NCI-H526 (cell line): ENCODE data around the gene BTBD6.

Experiments used
- DNase-seq, 2 experiments: peaks; one replicate each; lab custom pipeline; 2025; lab: John Stamatoyannopoulos, UW

The BTBD6 gene

GRCh38 chr14:105211086-105211757 lies 37.1 kb upstream of the BTBD6 start:
- no peak for DNase-seq

- no peak for DNase-seq
Measured at GRCh38 chr14:105211758-105212089, 36.6 kb upstream of the BTBD6 start.

- DNase-seq, result no peak
Measured at GRCh38 chr14:105212541-105213300, 35.6 kb upstream of the BTBD6 start.

- no peak for DNase-seq
Measured at GRCh38 chr14:105213361-105213760, 35.0 kb upstream of the BTBD6 start.

GRCh38 chr14:105214324-105214915 lies 33.9 kb upstream of the BTBD6 start:
- no peak for DNase-seq

- no peak for DNase-seq
Measured at GRCh38 chr14:105215602-105216001, 32.7 kb upstream of the BTBD6 start.

GRCh38 chr14:105216490-105217247 lies 31.7 kb upstream of the BTBD6 start:
- DNase-seq, result no peak

- no peak for DNase-seq
Measured at GRCh38 chr14:105217774-105218173, 30.6 kb upstream of the BTBD6 start.

GRCh38 chr14:105218611-105219010 lies 29.7 kb upstream of the BTBD6 start:
- DNase-seq, result no peak

GRCh38 chr14:105219043-105219612 lies 29.2 kb upstream of the BTBD6 start:
- DNase-seq, result no peak

GRCh38 chr14:105219753-105220152 lies 28.6 kb upstream of the BTBD6 start:
- no peak for DNase-seq

- no peak for DNase-seq
Measured at GRCh38 chr14:105220699-105221597, 27.4 kb upstream of the BTBD6 start.

GRCh38 chr14:105221598-105222178 lies 26.6 kb upstream of the BTBD6 start:
- DNase-seq, result no peak

- DNase-seq, result no peak
Measured at GRCh38 chr14:105223260-105223659, 25.1 kb upstream of the BTBD6 start.

- no peak for DNase-seq
Measured at GRCh38 chr14:105223770-105224544, 24.4 kb upstream of the BTBD6 start.

- DNase-seq, result no peak
Measured at GRCh38 chr14:105224845-105225570, 23.3 kb upstream of the BTBD6 start.

GRCh38 chr14:105226198-105226597 lies 22.1 kb upstream of the BTBD6 start:
- no peak for DNase-seq

GRCh38 chr14:105227346-105227745 lies 21.0 kb upstream of the BTBD6 start:
- DNase-seq, result no peak

- no peak for DNase-seq
Measured at GRCh38 chr14:105228562-105228961, 19.8 kb upstream of the BTBD6 start.
